Activated T-cell treated with anti-CD3 and anti-CD28 coated beads for 1 hour (primary cell): ENCODE results near the gene MMAB.

Source experiments
- DNase-seq: peaks from one replicate; pipeline ENCODE4 v3.0.0-alpha.2; 2020; ENCODE audit warnings: low read depth

MMAB gene

GRCh38 chr12:109538191-109538863, 35.0 kb downstream of the MMAB start:
- DNase-seq = no peak

GRCh38 chr12:109537136-109537535, 36.2 kb downstream of the MMAB start:
- DNase-seq = no peak

- DNase-seq = no peak
Observed at GRCh38 chr12:109535863-109536250, 37.4 kb downstream of the MMAB start.

GRCh38 chr12:109535231-109535862, 38.0 kb downstream of the MMAB start:
- no peak for DNase-seq

- no peak for DNase-seq
Observed at GRCh38 chr12:109534456-109534855, 38.8 kb downstream of the MMAB start.

GRCh38 chr12:109533487-109533740, 39.9 kb downstream of the MMAB start:
- DNase-seq = no peak

GRCh38 chr12:109532721-109533486, 40.4 kb downstream of the MMAB start:
- no peak for DNase-seq

GRCh38 chr12:109531411-109531810, 41.9 kb downstream of the MMAB start:
- DNase-seq = no peak

- DNase-seq = no peak
Observed at GRCh38 chr12:109529691-109530640, 43.3 kb downstream of the MMAB start.

- DNase-seq = no peak
Observed at GRCh38 chr12:109527489-109528123, 45.7 kb downstream of the MMAB start.

GRCh38 chr12:109525279-109525585, 48.1 kb downstream of the MMAB start:
- no peak for DNase-seq

- DNase-seq = no peak
Observed at GRCh38 chr12:109524466-109525278, 48.6 kb downstream of the MMAB start.

- no peak for DNase-seq
Observed at GRCh38 chr12:109523504-109523903, 49.8 kb downstream of the MMAB start.

- no peak for DNase-seq
Observed at GRCh38 chr12:109523071-109523470, 50.2 kb downstream of the MMAB start.

- no peak for DNase-seq
Observed at GRCh38 chr12:109521831-109522230, 51.5 kb downstream of the MMAB start.

GRCh38 chr12:109519787-109520186, 53.5 kb downstream of the MMAB start:
- DNase-seq = no peak

- peak; percentile 37 for DNase-seq
Observed at GRCh38 chr12:109518820-109519665, 54.3 kb downstream of the MMAB start.

GRCh38 chr12:109517619-109518018, 55.7 kb downstream of the MMAB start:
- no peak for DNase-seq

GRCh38 chr12:109513977-109514376, 59.3 kb downstream of the MMAB start:
- DNase-seq = no peak

GRCh38 chr12:109513051-109513450, 60.3 kb downstream of the MMAB start:
- DNase-seq = no peak
